ENCODE data around the gene DSCAML1.

DNA sequence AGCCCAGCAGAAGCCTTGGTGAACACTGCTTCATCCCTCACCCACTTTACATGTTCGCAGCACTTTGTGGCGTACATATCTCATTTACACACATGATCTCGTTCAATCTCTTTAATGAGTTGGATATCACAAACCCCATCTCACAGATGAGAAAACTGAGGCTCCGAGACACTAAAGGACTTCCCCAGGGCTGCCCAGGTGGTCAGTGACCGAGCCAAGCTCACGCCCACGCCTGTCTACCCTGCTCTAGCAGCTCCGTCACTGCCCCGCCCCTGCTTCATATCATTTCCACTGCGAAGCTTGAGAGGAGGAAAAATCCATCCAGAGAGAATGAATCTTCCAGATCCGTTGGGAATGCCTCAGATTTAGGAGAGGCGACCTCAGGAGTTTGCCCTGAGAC lies 11.8 kb upstream of the DSCAML1 start:
- TF ChIP-seq CTCF (IDR thresholded peaks at IDR 0.05): no peak
- no peak for TF ChIP-seq EP300 (IDR thresholded peaks at IDR 0.05)
- no peak for TF ChIP-seq POLR2A (IDR thresholded peaks at IDR 0.05)
